ENCODE results near the gene RNLS. TPM values are rescaled to one million over a fixed set of nuclear protein-coding genes. Genes with fewer than 3 reads are reported as not detected.

RNLS gene
- total RNA-seq, 1 experiment from 2014 or later: 8.1 TPM

- H3K36me3 ChIP-seq (ENCODE audit: insufficient read depth, low read length, poor library complexity, severe bottlenecking): no peaks in the 10 kb centered on the region
- ChIA-PET CTCF (no interaction called here), POLR2A (ENCODE audit: low non-redundant PET) (no interaction called here)
- intact Hi-C loops (cut with micrococcal nuclease; ENCODE audit: unreplicated experiment): no loop called here
- H3K9me3 ChIP-seq (ENCODE audit: low read depth, low read length, poor library complexity, severe bottlenecking): no peaks in the 10 kb centered on the region
- H3K27me3 ChIP-seq (replicated peaks; ENCODE audit: insufficient read depth, low read depth, low read length, poor library complexity): no peaks in the 10 kb centered on the region
- no peak overlapping the region for H3K27ac ChIP-seq (ENCODE audit: low read depth, low read length, poor library complexity, severe bottlenecking)
- DNase-seq (ENCODE audit: low spot score): no peak
- no peak overlapping the region for H3K4me3 ChIP-seq (ENCODE audit: low read depth, low read length, poor library complexity, severe bottlenecking)
- no TSS peak for BruUV-seq (replicated peaks)
- TF ChIP-seq CTCF (conservative IDR thresholded peaks at IDR 0.05; ENCODE audit: low read depth, low read length): no peak
- TF ChIP-seq EZH2 (IDR thresholded peaks at IDR 0.05; ENCODE audit: borderline replicate concordance, low read depth, low read length, poor library complexity, severe bottlenecking): no peak
- no peaks in the 10 kb centered on the region for H3K4me1 ChIP-seq (ENCODE audit: insufficient read depth, low read length, poor library complexity, severe bottlenecking)
Measured at GRCh38 chr10:88261152-88261551, 322.0 kb downstream of the RNLS start.

GRCh38 chr10:88260329-88261051 lies 322.6 kb downstream of the RNLS start:
- no peaks in the 10 kb centered on the region for H3K9me3 ChIP-seq (ENCODE audit: low read depth, low read length, poor library complexity, severe bottlenecking)
- no TSS peak for BruUV-seq (replicated peaks)
- no peak overlapping the region for H3K27ac ChIP-seq (ENCODE audit: low read depth, low read length, poor library complexity, severe bottlenecking)
- no peaks in the 10 kb centered on the region for H3K27me3 ChIP-seq (replicated peaks; ENCODE audit: insufficient read depth, low read depth, low read length, poor library complexity)
- no peak for DNase-seq (ENCODE audit: low spot score)
- ChIA-PET POLR2A (ENCODE audit: low non-redundant PET) (no interaction called here), CTCF (no interaction called here)
- intact Hi-C loops (cut with micrococcal nuclease; ENCODE audit: unreplicated experiment): no loop called here
- H3K4me1 ChIP-seq (ENCODE audit: insufficient read depth, low read length, poor library complexity, severe bottlenecking): no peaks in the 10 kb centered on the region
- no peak overlapping the region for H3K4me3 ChIP-seq (ENCODE audit: low read depth, low read length, poor library complexity, severe bottlenecking)
- TF ChIP-seq EZH2 (IDR thresholded peaks at IDR 0.05; ENCODE audit: borderline replicate concordance, low read depth, low read length, poor library complexity, severe bottlenecking): no peak
- TF ChIP-seq CTCF (conservative IDR thresholded peaks at IDR 0.05; ENCODE audit: low read depth, low read length): no peak
- H3K36me3 ChIP-seq (ENCODE audit: insufficient read depth, low read length, poor library complexity, severe bottlenecking): no peaks in the 10 kb centered on the region

- no peak for TF ChIP-seq EZH2 (IDR thresholded peaks at IDR 0.05; ENCODE audit: borderline replicate concordance, low read depth, low read length, poor library complexity, severe bottlenecking)
- no peak for TF ChIP-seq CTCF (conservative IDR thresholded peaks at IDR 0.05; ENCODE audit: low read depth, low read length)
- ChIA-PET CTCF (no interaction called here), POLR2A (ENCODE audit: low non-redundant PET) (no interaction called here)
- no peak for DNase-seq (ENCODE audit: low spot score)
- Histone ChIP-seq H3K4me1 (ENCODE audit: insufficient read depth, low read length, poor library complexity, severe bottlenecking) (no peaks in the 10 kb centered on the region), H3K4me3 (ENCODE audit: low read depth, low read length, poor library complexity, severe bottlenecking) (no peak overlapping the region), H3K27me3 (replicated peaks; ENCODE audit: insufficient read depth, low read depth, low read length, poor library complexity) (no peaks in the 10 kb centered on the region), H3K27ac (ENCODE audit: low read depth, low read length, poor library complexity, severe bottlenecking) (no peak overlapping the region), H3K9me3 (ENCODE audit: low read depth, low read length, poor library complexity, severe bottlenecking) (no peaks in the 10 kb centered on the region), H3K36me3 (ENCODE audit: insufficient read depth, low read length, poor library complexity, severe bottlenecking) (no peaks in the 10 kb centered on the region)
- intact Hi-C loops (cut with micrococcal nuclease; ENCODE audit: unreplicated experiment): no loop called here
- no TSS peak for BruUV-seq (replicated peaks)
Measured at GRCh38 chr10:88259381-88259780, 323.7 kb downstream of the RNLS start.

Measured in A673 (cell line).